GM19025 (cell line): Measurements from ENCODE around the gene ENGASE.

Source experiments
- ATAC-seq: cut with Tn5 transposase; IDR thresholded peaks from one replicate; pipeline ENCODE4 v1.9.1; 2021; ENCODE audit warnings: mild to moderate bottlenecking, low read depth, moderate library complexity; ENCODE audit not compliant: unreplicated experiment

The ENGASE gene

GRCh38 chr17:79078476-79079190 lies 4.0 kb downstream of the ENGASE start:
- ATAC-seq, result no peak

- ATAC-seq, result no peak
Measured at GRCh38 chr17:79079421-79080200, 5.0 kb downstream of the ENGASE start.

- no peak for ATAC-seq
Measured at GRCh38 chr17:79080349-79080748, 5.7 kb downstream of the ENGASE start.

GRCh38 chr17:79080761-79081290 lies 6.2 kb downstream of the ENGASE start:
- ATAC-seq, result no peak

GRCh38 chr17:79081571-79082276 lies 7.1 kb downstream of the ENGASE start:
- no peak for ATAC-seq

- no peak for ATAC-seq
Measured at GRCh38 chr17:79082311-79083190, 7.9 kb downstream of the ENGASE start.

- ATAC-seq, result no peak
Measured at GRCh38 chr17:79083191-79083971, 8.8 kb downstream of the ENGASE start.

- no peak for ATAC-seq
Measured at GRCh38 chr17:79084291-79085153, 9.9 kb downstream of the ENGASE start.

- ATAC-seq, result no peak
Measured at GRCh38 chr17:79085154-79085920, 10.7 kb downstream of the ENGASE start.

- no peak for ATAC-seq
Measured at GRCh38 chr17:79085921-79086551, 11.4 kb downstream of the ENGASE start.

- no peak for ATAC-seq
Measured at GRCh38 chr17:79086609-79087427, 12.2 kb downstream of the ENGASE start.

GRCh38 chr17:79087428-79088143 lies 13.0 kb downstream of the ENGASE start:
- ATAC-seq, result no peak

GRCh38 chr17:79088247-79088996 lies 13.8 kb downstream of the ENGASE start:
- no peak for ATAC-seq

GRCh38 chr17:79088997-79089328 lies 14.3 kb downstream of the ENGASE start:
- ATAC-seq, result no peak
